Measurements from ENCODE around the gene DUSP22. TPM values are rescaled to one million over a fixed set of nuclear protein-coding genes. Genes with fewer than 3 reads are reported as not detected.

The DUSP22 gene
- total RNA-seq, 1 donor from 2014 or later = 40.0 TPM

- H3K9me3 Mint-ChIP-seq = peaks cover 23% of the 10 kb centered on the region
- H3K9me3 ChIP-seq (ENCODE audit: low read depth) = peaks cover 4% of the 10 kb centered on the region
- no peak overlapping the region for H3K27ac ChIP-seq
- H3F3A ChIP-seq (ENCODE audit: low read depth) = peaks cover 23% of the 10 kb centered on the region
- H3K4me3 ChIP-seq = no peak overlapping the region
- H3K27me3 Mint-ChIP-seq (ENCODE audit: insufficient read depth, low read depth) = peaks cover 5% of the 10 kb centered on the region
- no peak overlapping the region for H3K9ac ChIP-seq
- peaks cover 26% of the 10 kb centered on the region for H3K4me1 Mint-ChIP-seq
- peaks cover 9% of the 10 kb centered on the region for H3K4me1 ChIP-seq
- H3K27me3 ChIP-seq = no peaks in the 10 kb centered on the region
- no peaks in the 10 kb centered on the region for H3K36me3 Mint-ChIP-seq
- H3K4me3 Mint-ChIP-seq = no peak overlapping the region
- H3K36me3 ChIP-seq = no peaks in the 10 kb centered on the region
- no peak for DNase-seq (ENCODE audit: low spot score)
- H3K79me2 ChIP-seq (ENCODE audit: low read depth) = peaks cover 43% of the 10 kb centered on the region
- TF ChIP-seq EZH2phosphoT487 (IDR thresholded peaks at IDR 0.05) = no peak
- TF ChIP-seq CTCF (IDR thresholded peaks at IDR 0.05) = no peak
- TF ChIP-seq EZH2 (IDR thresholded peaks at IDR 0.05) = no peak
- H2AFZ ChIP-seq (replicated peaks) = no peak overlapping the region
- peaks cover 4% of the 10 kb centered on the region for H4K20me1 ChIP-seq (ENCODE audit: low read depth)
- H3K27ac Mint-ChIP-seq = no peak overlapping the region
- no peak overlapping the region for H3K4me2 ChIP-seq
Observed at GRCh38 chr6:294656-295565, 2.6 kb downstream of the DUSP22 start.

GRCh38 chr6:296151-297122 is 4.2 kb downstream of the DUSP22 start:
- no peak overlapping the region for H2AFZ ChIP-seq (replicated peaks)
- H3K4me3 Mint-ChIP-seq = no peak overlapping the region
- H3K27me3 ChIP-seq = no peaks in the 10 kb centered on the region
- peaks cover 9% of the 10 kb centered on the region for H3K4me1 ChIP-seq
- no peak for TF ChIP-seq CTCF (IDR thresholded peaks at IDR 0.05)
- TF ChIP-seq EZH2 (IDR thresholded peaks at IDR 0.05) = no peak
- TF ChIP-seq EZH2phosphoT487 (IDR thresholded peaks at IDR 0.05) = no peak
- no peak overlapping the region for H3K4me3 ChIP-seq
- H3K9me3 ChIP-seq (ENCODE audit: low read depth) = no peaks in the 10 kb centered on the region
- no peak overlapping the region for H3K27ac Mint-ChIP-seq
- H3K4me2 ChIP-seq = no peak overlapping the region
- no peak for DNase-seq (ENCODE audit: low spot score)
- H3K9me3 Mint-ChIP-seq = peaks cover 18% of the 10 kb centered on the region
- H3K36me3 Mint-ChIP-seq = no peaks in the 10 kb centered on the region
- H3F3A ChIP-seq (ENCODE audit: low read depth) = peaks cover 19% of the 10 kb centered on the region
- no peaks in the 10 kb centered on the region for H3K36me3 ChIP-seq
- H3K79me2 ChIP-seq (ENCODE audit: low read depth) = peaks cover 55% of the 10 kb centered on the region
- H3K9ac ChIP-seq = no peak overlapping the region
- H4K20me1 ChIP-seq (ENCODE audit: low read depth) = peaks cover 4% of the 10 kb centered on the region
- H3K27me3 Mint-ChIP-seq (ENCODE audit: insufficient read depth, low read depth) = peaks cover 5% of the 10 kb centered on the region
- H3K4me1 Mint-ChIP-seq = peaks cover 21% of the 10 kb centered on the region
- H3K27ac ChIP-seq = no peak overlapping the region

- Histone ChIP-seq H3K9me3 (ENCODE audit: low read depth) (no peaks in the 10 kb centered on the region), H3F3A (ENCODE audit: low read depth) (peaks cover 9% of the 10 kb centered on the region), H2AFZ (replicated peaks) (no peak overlapping the region), H4K20me1 (ENCODE audit: low read depth) (peaks cover 4% of the 10 kb centered on the region), H3K4me1 (peaks cover 9% of the 10 kb centered on the region), H3K79me2 (ENCODE audit: low read depth) (peaks cover 55% of the 10 kb centered on the region), H3K9ac (no peak overlapping the region), H3K27ac (no peak overlapping the region), H3K4me2 (no peak overlapping the region), H3K4me3 (no peak overlapping the region), H3K36me3 (no peaks in the 10 kb centered on the region), H3K27me3 (no peaks in the 10 kb centered on the region)
- H3K4me1 Mint-ChIP-seq = peaks cover 21% of the 10 kb centered on the region
- H3K9me3 Mint-ChIP-seq = peaks cover 18% of the 10 kb centered on the region
- no peak overlapping the region for H3K4me3 Mint-ChIP-seq
- DNase-seq (ENCODE audit: low spot score) = no peak
- no peaks in the 10 kb centered on the region for H3K36me3 Mint-ChIP-seq
- TF ChIP-seq EZH2phosphoT487 (IDR thresholded peaks at IDR 0.05) (no peak), CTCF (IDR thresholded peaks at IDR 0.05) (no peak), EZH2 (IDR thresholded peaks at IDR 0.05) (no peak)
- H3K27me3 Mint-ChIP-seq (ENCODE audit: insufficient read depth, low read depth) = peaks cover 5% of the 10 kb centered on the region
- no peak overlapping the region for H3K27ac Mint-ChIP-seq
Observed at GRCh38 chr6:297571-298232, 5.4 kb downstream of the DUSP22 start.
